GM19023 (cell line): ENCODE measurements around the gene PEPD.

ENCODE experiments used
- ATAC-seq: cut with Tn5 transposase; IDR thresholded peaks from one replicate; pipeline ENCODE4 v1.9.1; 2021; ENCODE audit warnings: mild to moderate bottlenecking, moderate library complexity; ENCODE audit not compliant: unreplicated experiment

The PEPD gene

DNA sequence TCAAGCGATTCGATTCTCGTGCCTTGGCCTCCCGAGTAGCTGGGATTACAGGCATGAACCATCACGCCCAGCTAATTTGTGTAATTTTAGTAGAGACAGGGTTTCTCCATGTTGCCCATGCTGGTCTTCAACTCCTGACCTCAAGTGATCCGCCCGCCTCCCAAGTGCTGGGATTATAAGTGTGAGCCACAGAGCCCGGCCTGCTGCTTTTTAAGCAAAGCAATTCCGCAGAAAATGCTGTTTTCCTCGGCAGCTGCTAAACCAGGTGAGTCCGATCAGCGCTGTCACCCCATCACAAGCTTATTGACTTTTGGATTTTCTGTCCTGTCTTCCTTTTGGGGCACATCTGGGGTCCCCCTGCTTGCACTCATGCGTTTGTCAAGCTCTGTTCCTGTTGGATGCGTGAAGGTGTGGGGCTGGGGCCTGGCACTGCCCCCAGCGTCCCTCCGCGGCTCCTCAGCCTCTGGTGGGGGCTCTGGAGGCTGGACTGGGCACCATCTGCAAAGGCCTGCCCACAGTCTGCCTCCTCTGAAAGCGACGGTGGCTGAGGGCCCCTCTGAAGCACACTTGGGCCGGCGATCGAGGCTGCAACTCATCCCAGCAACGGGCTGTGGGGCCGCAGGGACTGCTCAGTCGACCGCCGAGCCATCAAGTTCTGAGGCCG, 122.4 kb downstream of the PEPD start:
- no peak for ATAC-seq

DNA sequence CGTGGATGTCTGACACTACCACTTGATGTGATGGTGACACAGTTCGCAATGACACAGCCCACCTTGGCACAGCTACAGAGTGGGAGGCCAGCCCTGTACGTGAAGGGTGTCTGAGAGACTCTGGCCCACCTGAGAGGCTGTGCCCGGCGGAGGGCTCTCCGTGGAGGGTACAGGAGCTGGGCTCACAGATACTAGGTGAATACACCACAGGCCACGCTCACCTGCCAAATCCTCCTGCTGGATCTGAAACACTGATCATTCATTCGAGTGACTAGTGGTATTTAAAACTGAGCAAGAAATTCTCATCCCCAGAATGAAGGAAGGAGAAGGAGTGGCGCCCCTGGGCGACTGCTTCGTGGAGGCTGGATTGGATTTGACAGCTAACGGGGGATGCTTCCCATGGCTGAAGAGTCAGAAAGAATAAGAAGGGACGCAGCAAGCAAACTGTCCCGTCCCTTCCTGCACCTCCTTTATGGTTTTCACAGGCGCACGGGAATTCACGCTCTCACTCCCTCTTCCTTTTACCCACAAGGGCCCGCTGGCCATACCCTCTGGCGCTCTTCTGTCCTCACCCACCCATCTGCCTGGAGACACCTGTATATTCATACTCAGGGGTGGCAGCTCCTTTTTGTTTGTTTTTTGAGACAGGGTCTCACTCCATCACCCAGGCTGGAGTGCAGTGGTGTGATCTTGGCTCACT, 123.1 kb downstream of the PEPD start:
- ATAC-seq: no peak

DNA sequence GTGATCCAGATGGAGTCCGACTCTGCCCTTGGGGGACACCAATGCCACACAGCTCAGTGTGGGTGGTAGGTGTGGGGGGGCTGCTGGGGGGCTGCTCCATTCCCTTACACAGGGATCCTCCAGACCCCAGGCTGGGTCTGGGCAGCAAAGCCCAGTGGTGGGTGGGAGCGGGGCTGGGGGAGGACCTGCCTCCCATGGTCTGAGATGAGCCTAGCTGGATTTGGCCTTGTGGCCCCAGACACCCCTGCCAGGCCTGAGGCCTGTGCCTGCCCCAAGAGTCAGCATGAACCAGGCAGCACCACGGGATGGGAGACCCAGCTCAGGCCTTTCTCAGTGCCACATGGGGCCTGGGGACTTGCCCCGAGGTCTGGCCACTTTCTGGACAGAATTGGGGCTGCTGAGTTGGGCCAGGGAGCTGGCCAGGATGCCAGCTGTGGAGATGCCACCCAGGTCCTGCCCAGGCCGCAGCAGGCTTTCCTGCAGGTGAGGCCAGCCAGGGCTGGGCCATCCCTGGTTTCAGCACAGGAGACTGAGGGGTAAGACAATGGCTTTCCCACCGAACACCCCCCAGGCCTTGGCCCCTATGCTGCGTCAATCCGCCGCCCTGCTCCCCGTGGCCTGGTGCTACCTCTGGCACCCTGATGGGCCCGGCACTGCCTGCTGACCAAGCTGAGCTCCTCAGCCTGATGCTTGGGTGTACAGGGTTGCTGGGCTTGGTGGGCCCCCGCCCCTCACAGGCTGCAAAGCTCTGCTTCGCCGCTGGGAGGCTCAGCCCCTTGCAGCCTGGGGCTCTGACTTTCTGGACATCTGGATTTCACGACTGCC, 123.8 kb downstream of the PEPD start:
- no peak for ATAC-seq

DNA sequence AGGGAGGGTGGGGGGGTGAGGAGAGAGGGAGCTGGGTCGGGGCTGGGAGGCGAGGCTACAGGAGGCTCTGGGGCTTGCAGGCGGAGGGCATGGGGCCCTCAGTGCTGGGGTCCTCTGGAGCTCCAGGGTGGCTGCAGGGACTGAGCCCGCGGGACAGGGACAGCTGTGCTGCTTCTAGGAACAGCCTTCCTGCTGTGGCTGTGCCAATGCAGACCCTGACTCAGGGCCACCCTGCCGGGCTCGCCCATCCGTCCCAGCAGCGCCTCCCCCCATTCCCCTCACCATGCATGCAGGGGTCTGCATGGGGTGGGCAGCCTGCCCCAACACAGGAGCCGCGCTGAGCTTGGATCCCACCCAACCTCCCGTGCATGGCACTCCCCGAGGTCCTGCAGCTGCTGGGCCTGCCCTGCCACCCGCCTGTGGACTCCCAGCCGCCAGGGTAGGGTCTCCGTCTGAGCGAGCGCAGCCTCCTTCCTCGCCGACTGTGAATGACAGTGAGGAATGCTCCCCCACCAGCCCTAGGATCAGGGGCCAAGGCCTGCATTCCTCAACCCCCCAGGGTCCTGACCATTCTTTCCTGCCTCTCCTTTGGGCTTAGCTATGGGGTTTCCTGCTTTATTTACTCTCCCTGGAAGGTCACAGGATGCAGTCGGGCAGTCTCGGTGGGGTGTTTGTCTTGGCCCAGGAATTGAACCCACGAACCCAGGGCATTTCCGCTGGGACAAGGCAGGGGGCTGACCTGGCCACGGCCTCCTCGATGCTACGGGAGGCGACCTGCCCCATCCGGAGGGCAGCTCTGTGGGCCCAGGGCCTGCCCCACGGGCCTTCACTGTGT, 124.7 kb downstream of the PEPD start:
- no peak for ATAC-seq

DNA sequence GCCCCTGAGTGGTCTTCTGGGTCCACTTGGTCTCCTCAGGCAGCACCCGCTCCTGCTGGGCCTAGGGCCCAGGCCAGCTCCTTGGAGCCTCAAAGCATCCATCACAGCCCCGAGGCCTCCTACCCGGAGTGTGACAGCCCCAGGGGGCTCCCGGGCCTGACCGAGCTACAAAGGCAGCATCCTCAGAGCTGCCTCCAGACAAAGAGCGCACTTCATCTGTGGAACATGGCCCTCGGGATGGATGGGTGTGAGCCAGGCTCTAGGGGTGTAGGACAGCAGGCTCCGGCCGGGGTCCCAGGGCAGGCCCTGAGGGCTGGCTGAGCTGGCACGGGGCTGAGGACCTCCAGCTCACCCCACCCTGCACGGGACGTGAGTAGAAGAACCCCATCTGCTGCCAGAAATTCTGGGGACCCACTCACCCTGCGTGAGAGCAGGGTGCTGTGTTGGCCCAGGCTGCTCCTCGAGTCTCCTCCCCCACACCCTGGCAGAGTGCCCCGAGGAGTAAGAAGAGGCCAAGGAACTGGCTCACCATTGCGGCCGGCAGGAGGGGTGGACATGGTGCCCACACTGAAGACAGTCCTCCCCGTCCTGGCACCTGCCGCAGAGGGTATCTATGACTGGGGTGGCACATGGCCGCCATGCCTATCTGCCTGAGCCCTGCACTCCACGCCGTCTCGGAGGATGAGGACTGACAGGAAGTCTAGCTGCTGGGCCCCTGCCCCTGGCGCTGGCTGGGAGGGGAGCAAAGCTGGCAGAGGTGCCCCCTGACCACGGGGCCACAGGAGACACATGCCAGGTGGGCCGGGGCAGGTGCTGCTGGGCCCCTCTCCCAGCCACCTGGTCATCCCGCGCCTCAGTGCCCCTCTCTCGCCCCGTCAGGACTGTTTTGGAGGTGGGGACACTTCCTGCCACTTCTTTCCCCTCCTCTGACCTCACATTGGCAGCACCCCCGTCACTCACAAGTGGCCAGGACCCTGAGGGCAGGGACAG, 125.7 kb downstream of the PEPD start:
- no peak for ATAC-seq

DNA sequence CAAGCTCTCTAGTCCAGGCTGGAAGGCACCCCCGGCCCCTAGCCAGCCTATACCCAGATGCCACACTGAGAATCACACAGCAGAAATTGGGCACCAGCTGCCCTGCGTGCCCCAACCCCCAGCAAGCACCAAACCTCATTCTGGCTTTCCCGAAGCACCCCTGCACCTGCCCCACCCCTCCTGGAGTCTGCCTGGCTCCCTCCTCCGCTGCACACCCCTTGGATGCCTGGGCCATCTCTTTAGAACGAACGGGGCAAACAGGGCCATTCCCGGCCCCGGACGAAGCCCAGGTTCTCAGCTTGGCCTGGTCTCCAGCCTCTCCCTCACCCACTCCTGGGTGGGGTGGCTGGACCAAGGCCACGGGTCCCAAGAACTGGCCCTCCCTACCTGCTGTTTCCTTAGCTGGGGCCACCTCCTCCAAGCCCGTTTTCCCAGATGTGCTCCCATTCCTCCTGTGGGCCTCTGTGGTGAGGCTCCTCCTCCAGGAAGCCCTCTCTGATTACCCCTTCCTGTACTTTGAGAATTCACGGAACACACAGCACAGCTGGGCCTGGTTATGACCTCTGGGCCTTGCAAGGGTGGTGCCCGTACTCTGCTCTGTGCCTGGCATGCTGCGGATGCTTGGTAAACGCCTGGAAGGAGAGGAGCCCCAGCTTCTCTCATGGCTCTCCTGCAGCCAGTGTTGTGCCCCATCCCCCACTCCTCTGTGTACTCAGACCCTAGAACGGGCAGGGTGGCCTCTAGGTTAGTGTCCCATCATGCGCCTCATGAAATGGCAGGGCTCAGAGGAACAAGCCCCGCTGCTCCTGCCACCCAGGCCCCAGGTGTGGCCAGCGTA, 126.6 kb downstream of the PEPD start:
- ATAC-seq: no peak

DNA sequence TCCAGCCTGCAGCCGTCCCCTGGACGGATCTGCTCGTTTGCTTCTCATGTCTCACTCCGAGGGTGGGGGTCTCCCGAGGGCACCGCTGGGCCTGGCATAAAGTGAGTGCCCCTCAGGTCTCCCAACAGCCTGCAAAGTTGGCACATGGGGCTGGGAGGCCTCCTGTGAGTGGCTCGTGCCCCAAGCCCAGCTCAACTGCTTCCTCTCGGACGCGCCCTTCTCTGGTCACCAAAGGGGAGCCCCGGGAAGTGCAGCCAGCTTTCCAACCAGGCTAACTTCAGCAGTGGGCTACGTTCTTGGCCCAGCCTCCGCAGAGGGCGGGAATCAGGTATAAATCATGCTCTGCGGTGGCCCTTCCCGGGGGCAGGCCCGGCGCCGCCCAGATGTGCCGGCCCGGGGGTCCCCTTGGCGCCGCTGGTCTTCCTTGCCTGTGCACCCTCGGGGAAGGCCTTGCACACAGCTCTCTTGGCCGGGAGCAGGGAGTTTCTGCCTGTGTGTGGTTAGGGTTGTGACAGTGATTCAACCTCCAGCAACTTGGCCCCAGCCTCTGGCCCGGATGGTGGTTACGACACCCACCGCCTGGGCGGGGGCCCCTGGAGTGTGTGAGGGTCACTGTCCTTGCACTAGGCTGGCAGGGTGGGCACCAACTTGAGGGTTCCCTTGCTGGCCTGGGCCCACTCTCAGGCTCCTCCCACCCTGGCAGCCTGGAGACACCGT, 127.4 kb downstream of the PEPD start:
- no peak for ATAC-seq

DNA sequence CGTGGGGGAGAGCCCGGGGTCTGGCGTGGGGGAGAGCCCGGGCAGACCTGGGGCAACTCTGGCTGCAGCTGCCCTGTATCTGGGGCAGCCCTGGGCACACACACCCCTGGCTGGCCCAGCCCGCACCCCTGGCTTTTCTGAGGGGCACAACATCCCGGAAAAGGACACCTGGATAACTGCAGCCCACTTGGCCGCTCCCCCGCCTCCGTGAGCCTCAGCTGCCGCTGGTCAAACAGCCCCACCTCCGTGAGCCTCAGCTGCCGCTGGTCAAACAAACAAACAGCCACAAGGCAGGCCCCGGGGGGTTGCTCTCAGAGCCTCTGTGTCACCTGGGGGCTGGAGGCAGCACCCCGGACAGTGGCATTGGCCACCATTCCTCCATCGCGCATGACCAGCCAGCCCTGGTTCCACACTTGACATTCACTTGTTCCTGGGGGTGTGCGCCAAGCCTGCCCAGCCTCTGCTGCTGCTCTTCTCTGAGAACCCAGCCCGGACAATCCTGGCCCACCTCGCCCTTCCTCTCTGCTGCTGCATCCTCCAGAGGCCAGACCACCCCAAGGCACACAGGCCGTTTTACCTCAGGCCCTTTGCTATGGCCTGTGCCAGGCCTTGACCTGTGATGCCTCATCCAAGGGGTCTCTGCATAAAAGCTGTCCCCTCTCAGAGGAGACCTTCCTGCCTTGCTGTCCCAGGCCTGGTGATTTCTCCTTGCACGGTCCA, 128.1 kb downstream of the PEPD start:
- no peak for ATAC-seq

DNA sequence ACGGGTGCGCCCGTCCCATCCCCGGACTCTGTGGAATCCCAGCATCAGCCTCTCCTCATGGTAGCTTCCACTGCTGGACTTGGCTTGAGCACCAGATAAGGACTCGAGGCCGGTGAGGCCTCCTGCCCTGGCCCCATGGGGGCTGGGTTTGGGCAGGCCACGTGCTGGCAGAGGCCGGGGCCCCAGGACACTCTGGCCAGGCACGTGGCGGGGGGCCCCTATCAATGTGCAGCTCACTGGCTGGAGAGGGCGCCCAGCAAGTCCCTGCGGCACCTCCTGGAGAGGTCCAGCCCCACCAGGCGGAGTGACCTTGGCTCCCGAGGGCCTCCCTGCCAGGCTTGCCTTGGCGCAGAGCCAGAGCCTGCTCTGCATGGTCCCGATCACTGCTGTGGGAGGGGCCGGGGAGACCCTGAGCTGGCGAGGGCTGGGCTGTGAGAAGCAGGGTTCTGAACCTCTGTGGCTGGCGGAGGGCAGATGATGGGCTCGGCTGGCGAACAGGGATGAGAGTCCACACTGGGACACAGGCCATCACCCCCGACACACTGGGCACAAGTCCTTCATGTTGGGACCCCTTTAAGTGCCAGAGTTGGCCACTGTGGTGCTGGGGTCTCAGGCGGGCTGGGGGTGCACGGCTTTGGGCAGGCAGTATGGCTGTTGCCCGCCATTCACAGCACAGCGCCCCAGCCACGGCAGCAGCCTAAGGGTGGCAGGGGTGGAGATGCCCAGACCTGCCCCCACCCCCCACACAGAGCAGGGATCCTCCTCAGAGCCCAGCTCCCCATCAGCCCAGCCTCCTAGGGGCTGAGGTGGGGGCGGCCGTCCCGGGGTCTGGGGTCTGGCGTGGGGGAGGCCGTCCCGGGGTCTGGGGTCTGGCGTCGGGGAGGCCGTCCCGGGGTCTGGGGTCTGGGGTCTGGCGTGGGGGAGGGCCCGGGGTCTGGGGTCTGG, 129.0 kb downstream of the PEPD start:
- no peak for ATAC-seq

DNA sequence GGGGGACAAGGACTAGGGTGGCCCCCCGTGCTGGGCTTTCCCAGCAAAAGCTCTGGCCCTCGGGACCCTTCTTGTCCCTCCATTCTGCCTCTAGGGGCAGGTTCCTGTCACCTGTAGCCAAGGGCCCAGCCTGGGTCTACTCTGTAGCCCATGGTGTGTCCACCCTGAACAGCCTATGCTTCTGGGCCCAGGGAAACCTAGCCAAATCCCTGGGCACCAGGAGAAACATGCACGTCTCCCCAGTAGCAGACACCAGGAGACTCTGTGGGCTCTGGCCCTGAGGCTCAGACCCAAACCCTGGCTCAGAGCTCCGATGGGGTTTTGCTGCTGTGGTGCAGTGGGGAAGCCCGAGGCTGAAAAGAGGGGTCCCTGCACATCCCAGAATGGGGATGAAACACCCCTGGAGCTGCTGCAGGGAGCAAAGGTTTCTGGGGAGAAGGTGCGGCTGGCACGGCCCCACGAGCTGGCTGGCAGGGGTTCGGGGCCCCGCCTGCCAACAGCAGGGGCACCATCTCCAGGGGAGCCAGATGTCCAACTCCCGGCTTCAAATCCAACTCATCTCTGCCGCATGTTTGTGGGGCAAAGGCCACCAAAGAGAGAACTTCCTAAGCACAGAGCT, 129.9 kb downstream of the PEPD start:
- ATAC-seq: no peak

DNA sequence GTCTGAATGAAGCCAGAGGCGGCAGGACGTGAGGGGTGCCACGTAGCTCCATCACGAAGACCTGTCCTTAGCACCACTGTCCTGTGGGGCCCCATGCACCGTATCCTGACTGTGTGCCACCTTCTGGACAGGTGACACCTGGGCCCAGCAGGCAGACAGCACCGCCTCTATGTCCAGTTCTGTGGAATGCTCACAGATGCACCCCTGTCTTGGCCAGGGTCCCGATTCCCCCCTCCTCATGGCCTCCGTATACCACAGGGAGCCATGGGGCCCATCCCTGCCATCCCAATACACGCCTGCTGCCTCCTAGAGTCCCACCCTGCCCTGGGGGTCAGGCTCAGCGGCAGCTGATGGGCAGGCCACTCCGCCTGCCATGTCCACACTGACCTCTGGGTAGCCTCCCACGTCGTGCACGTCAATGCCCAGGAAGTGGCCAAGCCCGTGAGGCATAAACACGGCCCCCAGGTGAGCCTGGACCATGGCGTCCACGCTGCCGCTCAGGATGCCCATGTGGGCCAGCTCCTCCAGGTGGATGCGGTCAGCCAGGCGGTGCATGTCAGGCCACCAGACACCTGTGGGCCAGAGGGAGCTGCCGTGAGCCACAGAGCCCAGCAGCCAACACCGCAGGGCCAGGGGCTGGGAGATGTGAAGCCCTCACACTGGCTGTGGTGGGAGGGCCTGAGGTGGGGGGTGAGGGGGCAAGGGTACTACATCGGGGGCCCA, 130.5 kb downstream of the PEPD start:
- ATAC-seq: no peak

DNA sequence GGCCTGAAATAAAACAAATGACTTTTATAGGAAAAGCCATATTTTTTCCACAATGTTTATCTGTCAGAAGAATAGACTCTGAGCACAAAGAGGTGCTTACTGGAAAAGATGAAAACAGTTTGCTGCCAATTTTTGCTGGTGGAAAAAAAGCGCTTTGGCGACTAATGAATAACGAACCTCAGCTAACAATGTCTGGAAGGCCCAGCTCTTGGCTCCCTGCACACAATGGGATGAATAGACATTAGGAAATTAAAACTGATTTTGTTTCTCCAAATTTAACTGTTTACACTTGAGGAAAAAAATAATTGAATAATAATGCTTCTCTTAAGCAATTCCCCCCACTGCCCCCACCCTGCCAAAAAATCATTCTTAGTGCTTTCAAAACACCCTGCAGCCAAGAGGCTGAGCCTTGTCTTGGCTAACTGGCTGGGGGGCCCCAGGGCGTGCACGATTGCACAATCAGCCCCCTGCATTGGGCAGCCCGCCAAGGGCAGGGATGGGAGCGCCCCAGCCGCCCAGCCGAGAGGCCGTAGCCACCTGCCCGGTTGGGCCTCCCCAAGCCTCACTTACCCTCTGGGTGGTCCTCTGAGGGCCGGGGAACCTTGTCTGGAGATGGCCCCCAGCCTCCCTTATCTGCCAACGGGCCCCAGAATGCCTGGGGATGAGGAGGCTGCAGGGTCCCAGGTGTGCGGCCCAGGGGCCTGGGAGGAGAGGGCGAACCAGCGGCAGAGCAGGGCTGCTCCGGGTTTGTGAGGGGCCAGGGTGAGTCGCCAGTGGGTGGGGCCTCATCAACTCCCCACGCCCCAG, 131.3 kb downstream of the PEPD start:
- ATAC-seq: no peak

DNA sequence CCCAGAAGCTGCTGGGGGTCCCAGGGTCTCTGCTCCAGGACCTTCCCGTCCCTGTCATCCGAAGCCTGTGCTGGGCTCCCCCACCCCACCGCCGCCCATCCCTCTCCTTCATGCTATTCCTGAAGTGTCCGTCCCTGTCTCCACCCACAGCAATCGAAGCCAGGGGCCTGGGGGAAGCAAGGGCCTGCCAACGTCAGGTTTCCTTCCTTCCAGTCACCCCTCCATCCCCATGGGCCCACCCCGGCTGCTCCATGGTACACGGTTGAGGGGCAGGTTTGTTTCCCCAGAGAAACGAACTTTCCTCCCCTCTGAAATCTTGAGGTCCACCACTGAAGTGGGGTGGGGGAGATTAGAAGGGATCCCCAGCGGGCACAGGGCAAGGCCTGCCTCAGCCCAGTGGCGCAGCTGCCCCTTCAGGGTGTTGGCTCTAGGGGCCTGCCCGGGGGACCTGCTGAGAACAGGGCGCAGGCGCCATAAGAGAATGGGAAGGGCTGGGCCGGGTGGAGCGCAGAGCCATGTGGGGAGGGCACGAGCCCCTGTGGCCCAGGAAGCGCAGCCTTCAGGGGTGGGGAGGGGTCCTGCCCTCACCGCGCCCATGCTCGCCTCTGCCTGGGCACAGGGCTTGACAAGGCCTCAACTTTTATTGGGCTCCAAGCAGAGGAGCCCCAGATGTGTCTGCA, 132.0 kb downstream of the PEPD start:
- ATAC-seq: no peak
